Heart left ventricle (tissue), 13 donors: ENCODE data around the gene ASB2.

Experiments used
- POLR2A ChIP-seq, 2 donors: fragments of 450-650 bp; IDR thresholded peaks; one replicate each; pipeline ENCODE4 v1.6.1; 2017; ENCODE audit warnings: antibody characterized with exemption in 2 of 2, mild to moderate bottlenecking in 2 of 2, moderate library complexity in 2 of 2
- TF ChIP-seq, protein P1 (sequence below), 12 donors: fragments of 200-600 bp; sonication (generic) in 4 of 12; IDR thresholded peaks; one replicate each; pipeline versions ENCODE4 v1.5.0 to v1.8.0; 2018 to 2022; ENCODE audit warnings: antibody characterized with exemption in 12 of 12, mild to moderate bottlenecking in 5 of 12
- donor health status: ischemic (EF 13 %, LVEDD 7.1; RV severe dilation, severe dysfunction).
- donor health status: DM: no; HTN: yes; CAD: no.
- donor health status: DM: no; HTN: no; CAD: no.
- donor health status: ischemic (EF 25% LVEDD 6.9; RV normal size, moderate dysfunction).
- donor health status: ischemic (EF 25% LVEDD 5.7; RV mildly dilated, moderate dysfunction).
- donor health status: ischemic (EF 35%, LVEDD 5.7; RV mildly dilated, moderate dysfunction).
- donor health status: nonischemic (EF 11% LVEDD 7.7; RV severe dilation, severe dysfunction).
- donor health status: DM: yes; HTN: yes; CAD: no.
- donor health status: PGD.
- donor health status: ischemic (EF 29% LVEDD 5.4; RV normal size, mild dysfunction).
- donor health status: nonischemic (EF 23%, LVEDD 6.1; RV moderate dilation, normal function).

DNA sequence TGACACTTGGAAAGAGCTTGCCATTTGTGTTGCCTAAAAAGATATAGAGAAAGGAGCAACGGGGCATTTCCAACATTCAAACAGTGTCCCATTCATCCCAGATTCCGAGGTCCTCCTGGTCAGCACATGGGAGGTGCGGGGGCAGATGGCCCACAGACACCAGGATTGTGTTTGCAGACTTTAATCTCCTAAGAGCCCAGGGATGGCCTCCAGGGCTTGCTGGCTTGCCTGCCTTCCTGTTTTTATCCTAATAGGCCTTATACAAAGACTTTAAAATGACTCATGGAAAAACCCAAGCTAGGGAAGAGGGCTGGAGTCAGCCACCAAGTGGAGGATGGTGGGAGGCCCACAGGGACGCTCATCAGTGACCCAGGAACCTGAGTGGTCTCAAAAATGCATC, 70.7 kb downstream of the ASB2 start:
- TF ChIP-seq, protein P1, sequence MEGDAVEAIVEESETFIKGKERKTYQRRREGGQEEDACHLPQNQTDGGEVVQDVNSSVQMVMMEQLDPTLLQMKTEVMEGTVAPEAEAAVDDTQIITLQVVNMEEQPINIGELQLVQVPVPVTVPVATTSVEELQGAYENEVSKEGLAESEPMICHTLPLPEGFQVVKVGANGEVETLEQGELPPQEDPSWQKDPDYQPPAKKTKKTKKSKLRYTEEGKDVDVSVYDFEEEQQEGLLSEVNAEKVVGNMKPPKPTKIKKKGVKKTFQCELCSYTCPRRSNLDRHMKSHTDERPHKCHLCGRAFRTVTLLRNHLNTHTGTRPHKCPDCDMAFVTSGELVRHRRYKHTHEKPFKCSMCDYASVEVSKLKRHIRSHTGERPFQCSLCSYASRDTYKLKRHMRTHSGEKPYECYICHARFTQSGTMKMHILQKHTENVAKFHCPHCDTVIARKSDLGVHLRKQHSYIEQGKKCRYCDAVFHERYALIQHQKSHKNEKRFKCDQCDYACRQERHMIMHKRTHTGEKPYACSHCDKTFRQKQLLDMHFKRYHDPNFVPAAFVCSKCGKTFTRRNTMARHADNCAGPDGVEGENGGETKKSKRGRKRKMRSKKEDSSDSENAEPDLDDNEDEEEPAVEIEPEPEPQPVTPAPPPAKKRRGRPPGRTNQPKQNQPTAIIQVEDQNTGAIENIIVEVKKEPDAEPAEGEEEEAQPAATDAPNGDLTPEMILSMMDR (IDR thresholded peaks at IDR 0.05), result no peak
- TF ChIP-seq POLR2A (IDR thresholded peaks at IDR 0.05), result no peak
